IMR-90 (cell line): Measurements from ENCODE around the gene FAM117B. TPM values are rescaled to one million over a fixed set of nuclear protein-coding genes. Genes with fewer than 3 reads are reported as not detected.

ENCODE experiments used
- ATAC-seq: fragments of 200-7000 bp; cut with Tn5 transposase; 2 replicates; pipeline ENCODE4 v1.9.1; 2020; ENCODE audit warnings: low read depth, mild to moderate bottlenecking, moderate library complexity
- BruUV-seq: library from RNA; stranded (reverse); fragments of 400-500 nt; replicated peaks from 2 replicates; lab custom pipeline; 2021; lab: Mats Ljungman, UMichigan
- CTCF ChIA-PET: fragments of 300-600 bp; formaldehyde crosslinking; extraction: SDS; loops from one replicate; lab custom pipeline; 2021; ENCODE audit warnings: antibody characterized with exemption; lab: Yijun Ruan, JAX
- POLR2A ChIA-PET: fragments of 300-600 bp; sonication (Branson Sonifier 250); formaldehyde crosslinking; loops from one replicate; lab custom pipeline; 2022; ENCODE audit warnings: antibody characterized with exemption; ENCODE audit not compliant: unreplicated experiment; lab: Charles Lee
- DNase-seq: peaks from one replicate; pipeline ENCODE4 v3.0.0; 2013
- H2AFZ ChIP-seq: replicated peaks from 2 replicates; pipeline ENCODE3; 2013; ENCODE audit warnings: low read length, mild to moderate bottlenecking; ENCODE audit not compliant: poor library complexity
- H2AK5ac ChIP-seq: 2 replicates; pipeline ENCODE4 v1.6.1; 2013; ENCODE audit warnings: low read depth, low read length, inconsistent platforms
- H2AK9ac ChIP-seq: replicated peaks from 2 replicates; pipeline ENCODE3; 2013; ENCODE audit warnings: mild to moderate bottlenecking, low read depth, low read length, moderate library complexity; ENCODE audit not compliant: poor library complexity
- H2BK120ac ChIP-seq: 2 replicates; pipeline ENCODE4 v1.6.1; 2013; ENCODE audit warnings: low read depth, low read length, inconsistent platforms
- H2BK15ac ChIP-seq: 3 replicates; pipeline ENCODE4 v1.6.1; 2013; ENCODE audit warnings: low read depth, low read length, inconsistent platforms
- H2BK20ac ChIP-seq: 2 replicates; pipeline ENCODE4 v1.6.1; 2013; ENCODE audit warnings: low read depth, mild to moderate bottlenecking, inconsistent platforms, low read length, moderate library complexity
- H2BK5ac ChIP-seq: 2 replicates; pipeline ENCODE4 v1.6.1; 2013; ENCODE audit warnings: mild to moderate bottlenecking, low read depth, low read length, inconsistent platforms; ENCODE audit not compliant: poor library complexity, severe bottlenecking
- H3K14ac ChIP-seq: replicated peaks from 2 replicates; pipeline ENCODE4 v1.6.1; 2013; ENCODE audit warnings: low read depth, low read length, inconsistent platforms
- H3K18ac ChIP-seq: 2 replicates; pipeline ENCODE4 v1.6.1; 2013; ENCODE audit warnings: low read depth, low read length, control low read depth
- H3K23ac ChIP-seq: 2 replicates; pipeline ENCODE4 v1.6.1; 2013; ENCODE audit warnings: low read depth, low read length, inconsistent platforms
- H3K27ac ChIP-seq: 2 replicates; pipeline ENCODE4 v1.5.1; 2013; ENCODE audit warnings: mild to moderate bottlenecking, control low read depth, low read length; ENCODE audit not compliant: insufficient read depth
- H3K27me3 ChIP-seq: 2 replicates; pipeline ENCODE4 v1.6.1; 2013; ENCODE audit warnings: low read length; ENCODE audit not compliant: control insufficient read depth, insufficient read depth
- H3K36me3 ChIP-seq: 2 replicates; pipeline ENCODE4 v1.6.1; 2013; ENCODE audit warnings: low read length, mixed read lengths; ENCODE audit not compliant: control insufficient read depth, insufficient read depth
- H3K4ac ChIP-seq: 2 replicates; pipeline ENCODE4 v1.6.1; 2013; ENCODE audit warnings: low read depth, low read length, inconsistent platforms
- H3K4me1 ChIP-seq: 2 replicates; pipeline ENCODE4 v1.6.1; 2013; ENCODE audit warnings: low read length, mixed read lengths; ENCODE audit not compliant: control insufficient read depth, insufficient read depth
- H3K4me2 ChIP-seq: 2 replicates; pipeline ENCODE4 v1.6.1; 2013; ENCODE audit warnings: low read depth, mild to moderate bottlenecking, control low read depth, low read length, moderate library complexity
- H3K4me3 ChIP-seq: 2 replicates; pipeline ENCODE4 v1.5.1; 2013; ENCODE audit warnings: low read depth, mild to moderate bottlenecking, control low read depth, low read length, moderate library complexity; ENCODE audit not compliant: insufficient read depth
- H3K56ac ChIP-seq: 2 replicates; pipeline ENCODE4 v1.6.1; 2013; ENCODE audit warnings: low read length, inconsistent platforms; ENCODE audit not compliant: insufficient read depth; ENCODE audit errors: extremely low read depth
- H3K79me1 ChIP-seq, 2 experiments: 2 replicates each; pipeline ENCODE4 v1.6.1; 2013; ENCODE audit warnings: low read length in 2 of 2, inconsistent platforms in 1 of 2, low read depth in 1 of 2
- H3K9ac ChIP-seq: 2 replicates; pipeline ENCODE4 v1.6.1; 2013; ENCODE audit warnings: low read depth, low read length, control low read depth
- H3K9me1 ChIP-seq: 2 replicates; pipeline ENCODE4 v1.6.1; 2013; ENCODE audit warnings: low read length, inconsistent platforms; ENCODE audit not compliant: insufficient read depth
- H3K9me3 ChIP-seq: 2 replicates; pipeline ENCODE4 v1.6.1; 2013; ENCODE audit warnings: low read length; ENCODE audit not compliant: control insufficient read depth, insufficient read depth
- H4K20me1 ChIP-seq: 2 replicates; pipeline ENCODE4 v1.6.1; 2013; ENCODE audit warnings: low read length, inconsistent platforms; ENCODE audit not compliant: insufficient read depth
- H4K5ac ChIP-seq: 2 replicates; pipeline ENCODE4 v1.6.1; 2013; ENCODE audit warnings: mild to moderate bottlenecking, low read depth, low read length, control low read depth
- H4K8ac ChIP-seq, 2 experiments: 2 replicates each; pipeline ENCODE4 v1.6.1; 2013; ENCODE audit warnings: low read depth in 2 of 2, low read length in 2 of 2, control low read depth in 1 of 2, inconsistent platforms in 1 of 2
- H4K91ac ChIP-seq: 2 replicates; pipeline ENCODE4 v1.6.1; 2013; ENCODE audit warnings: low read depth, low read length, inconsistent platforms; ENCODE audit not compliant: insufficient read depth
- BHLHE40 ChIP-seq: fragments of 150-350 bp; IDR thresholded peaks from 2 replicates; pipeline ENCODE4 v1.6.1; 2016; ENCODE audit warnings: mild to moderate bottlenecking, low read depth, low read length
- CEBPB ChIP-seq: IDR thresholded peaks from 2 replicates; pipeline ENCODE4 v1.6.1; 2012; ENCODE audit warnings: low read depth, low read length, improper control_type of control experiment
- CHD1 ChIP-seq: IDR thresholded peaks from 2 replicates; pipeline ENCODE4 v1.6.1; 2012; ENCODE audit warnings: low read depth, low read length, improper control_type of control experiment
- CTCF ChIP-seq: conservative IDR thresholded peaks from 2 replicates; pipeline ENCODE4 v1.5.1; 2012; ENCODE audit warnings: mild to moderate bottlenecking, low read depth, low read length, improper control_type of control experiment
- ELK1 ChIP-seq: fragments of 150-350 bp; IDR thresholded peaks from 2 replicates; pipeline ENCODE4 v1.6.1; 2016; ENCODE audit warnings: low read depth, mild to moderate bottlenecking, low read length, moderate library complexity, borderline replicate concordance
- FOS ChIP-seq: fragments of 150-350 bp; IDR thresholded peaks from 2 replicates; pipeline ENCODE4 v1.6.1; 2016; ENCODE audit warnings: low read depth, low read length
- MAFK ChIP-seq: IDR thresholded peaks from 2 replicates; pipeline ENCODE4 v1.6.1; 2012; ENCODE audit warnings: low read depth, low read length, improper control_type of control experiment
- MAZ ChIP-seq: IDR thresholded peaks from 2 replicates; pipeline ENCODE4 v1.6.1; 2012; ENCODE audit warnings: low read depth, mild to moderate bottlenecking, low read length, improper control_type of control experiment, moderate library complexity, borderline replicate concordance
- MXI1 ChIP-seq: IDR thresholded peaks from 2 replicates; pipeline ENCODE4 v1.6.1; 2012; ENCODE audit warnings: low read depth, mild to moderate bottlenecking, low read length, moderate library complexity, borderline replicate concordance
- NFE2L2 ChIP-seq: fragments of 150-350 bp; IDR thresholded peaks from 2 replicates; pipeline ENCODE4 v1.6.1; 2016; ENCODE audit warnings: low read depth, mild to moderate bottlenecking, low read length
- POLR2A ChIP-seq: IDR thresholded peaks from 2 replicates; pipeline ENCODE4 v1.6.1; 2012; ENCODE audit warnings: mild to moderate bottlenecking, low read depth, low read length
- RFX5 ChIP-seq: IDR thresholded peaks from 2 replicates; pipeline ENCODE4 v1.8.0; 2012; ENCODE audit warnings: low read depth, mild to moderate bottlenecking, low read length, moderate library complexity
- SMC3 ChIP-seq: fragments of 150-350 bp; IDR thresholded peaks from 2 replicates; pipeline ENCODE4 v1.6.1; 2016; ENCODE audit warnings: low read depth, mild to moderate bottlenecking, antibody characterized with exemption, low read length, moderate library complexity
- USF2 ChIP-seq: fragments of 150-350 bp; IDR thresholded peaks from 2 replicates; pipeline ENCODE4 v1.6.1; 2017; ENCODE audit warnings: mild to moderate bottlenecking, antibody characterized with exemption, low read length, low read depth
- WGBS, 2 experiments: methylation state at CpG; one replicate each; pipeline versions ENCODE4 v1.1.5 to v1.1.7; 2013; ENCODE audit warnings: missing lambda C conversion rate in 2 of 2; ENCODE audit not compliant: insufficient read length in 1 of 2; ENCODE audit errors: extremely low coverage in 2 of 2; 5-methylcytosine and 5-hydroxymethylcytosine counted together
- dilution Hi-C: fragments of 300-500 bp; cut with HindIII; formaldehyde crosslinking; loops from one replicate; pipeline ENCODE4 v1.14.3; 2018; ENCODE audit warnings: low sequenced_read_pairs; ENCODE audit not compliant: unreplicated experiment
- in situ Hi-C: fragments of 300-500 bp; cut with MboI; formaldehyde crosslinking; loops from 3 replicates; pipeline ENCODE4 v1.14.3; 2019; ENCODE audit warnings: low sequenced_read_pairs, inconsistent platforms, mixed read lengths
- intact Hi-C: fragments of 100-400 bp; cut with micrococcal nuclease; formaldehyde crosslinking; loops from 2 replicates; pipeline ENCODE4 v1.10.0; 2022
- polyA plus RNA-seq, 3 experiments: library from polyadenylated mRNA; depleted of rRNA; stranded (reverse); fragments of >200 nt; gene quantifications; 2 replicates each; pipeline ENCODE4 v1.2.3, GENCODE V29; 2012; ENCODE audit warnings: low replicate concordance in 1 of 3
- total RNA-seq: library from RNA; depleted of rRNA; stranded (reverse); fragments of >200 nt; gene quantifications from 2 replicates; pipeline ENCODE4 v1.2.3, GENCODE V29; 2012

FAM117B gene
- total and polyA plus RNA-seq, 2 of the 4 experiments (the other 2 are of a cell fraction), result 0.54 to 0.79 TPM

GRCh38 chr2:202750763-202751427, 116.1 kb downstream of the FAM117B start:
- Histone ChIP-seq H3K27ac (no peak overlapping the region), H4K91ac (no peak overlapping the region), H3K27me3 (no peaks in the 10 kb centered on the region), H4K8ac (no peak overlapping the region), H3K9me3 (no peaks in the 10 kb centered on the region), H3K4me2 (no peak overlapping the region), H2BK20ac (no peak overlapping the region), H3K36me3 (no peaks in the 10 kb centered on the region), H2AK9ac (no peak overlapping the region), H3K18ac (no peak overlapping the region), H3K79me1 (no peaks in the 10 kb centered on the region), H3K9me1 (no peaks in the 10 kb centered on the region), H3K23ac (no peak overlapping the region), H3K4me3 (no peak overlapping the region), H3K4me1 (peaks cover 2% of the 10 kb centered on the region; the same call in 1 of the 2 replicates), H2AFZ (no peak overlapping the region), H3K9ac (no peak overlapping the region), H2AK5ac (no peak overlapping the region), H2BK15ac (no peak overlapping the region), H3K4ac (no peak overlapping the region), H2BK5ac (no peak overlapping the region), H3K56ac (no peak overlapping the region), H3K14ac (no peak overlapping the region), H2BK120ac (no peak overlapping the region), H4K5ac (no peak overlapping the region), H4K20me1 (no peaks in the 10 kb centered on the region)
- POLR2A ChIA-PET, result no interaction called here
- ATAC-seq (no peak), DNase-seq (no peak)
- intact Hi-C loops (no loop called here), in situ Hi-C loops (no loop called here), dilution Hi-C loops (no loop called here)
- no CpG with 5 or more reads among the region's 3 CpGs for WGBS, 2 experiments
- TF ChIP-seq RFX5 (no peak), FOS (no peak), NFE2L2 (no peak), MXI1 (no peak), USF2 (no peak), MAZ (no peak), ELK1 (no peak), CTCF (no peak), CHD1 (no peak), SMC3 (no peak), POLR2A (no peak), CEBPB (no peak), BHLHE40 (no peak), MAFK (no peak)
- CTCF ChIA-PET, result no interaction called here
- no TSS peak for BruUV-seq
